Measurements from ENCODE around the gene TRIM27.
"Not testable (repeated sequence)": the region's sequence is repeated elsewhere in the genome, so short reads cannot be mapped to it uniquely, and the experiment has no call there.

Gene TRIM27

GRCh38 chr6:28923318-28924102 is at the start of gene TRIM27:
Gene TRIM27 (minus strand): TSS chr6:28923985. CDS start chr6:28923632, 353 bp downstream.
- Mint-ChIP-seq H3K27me3 (no peaks in the 10 kb centered on the region), H3K27ac (peak within 1 kb of the TSS; percentile 95), H3K4me1 (ENCODE audit: low read depth) (peaks cover 39% of the 10 kb centered on the region)

GRCh38 chr6:28970056-28970455 is 46.3 kb upstream of the TRIM27 start:
- not testable (repeated sequence) for H3K27ac Mint-ChIP-seq; H3K4me3 Mint-ChIP-seq; DNase-seq; H3K36me3 Mint-ChIP-seq (ENCODE audit: low read depth); H3K4me1 Mint-ChIP-seq (ENCODE audit: low read depth); H3K9me3 Mint-ChIP-seq
- H3K27me3 Mint-ChIP-seq = peaks cover 28% of the 10 kb centered on the region

More at GRCh38 chr6:28923318-28924102, at the start of gene TRIM27:
- Mint-ChIP-seq H3K36me3 (ENCODE audit: low read depth) (peaks cover 47% of the 10 kb centered on the region), H3K9me3 (no peaks in the 10 kb centered on the region), H3K4me3 (peak within 1 kb of the TSS; percentile 95)
- DNase-seq = peak; percentile 90

GRCh38 chr6:28969129-28969528 is 45.3 kb upstream of the TRIM27 start:
- Mint-ChIP-seq H3K4me1 (ENCODE audit: low read depth) (no peaks in the 10 kb centered on the region), H3K4me3 (no peak overlapping the region), H3K27me3 (peaks cover 23% of the 10 kb centered on the region), H3K36me3 (ENCODE audit: low read depth) (no peaks in the 10 kb centered on the region), H3K9me3 (peaks cover 9% of the 10 kb centered on the region), H3K27ac (no peak overlapping the region)
- DNase-seq = no peak

GRCh38 chr6:28968476-28968875 is 44.7 kb upstream of the TRIM27 start:
- H3K36me3 Mint-ChIP-seq (ENCODE audit: low read depth) = no peaks in the 10 kb centered on the region
- H3K9me3 Mint-ChIP-seq = peaks cover 9% of the 10 kb centered on the region
- no peak for DNase-seq
- H3K27me3 Mint-ChIP-seq = peaks cover 19% of the 10 kb centered on the region
- no peak overlapping the region for H3K27ac Mint-ChIP-seq
- H3K4me3 Mint-ChIP-seq = no peak overlapping the region
- H3K4me1 Mint-ChIP-seq (ENCODE audit: low read depth) = no peaks in the 10 kb centered on the region

GRCh38 chr6:28965706-28966105 is 41.9 kb upstream of the TRIM27 start:
- no peaks in the 10 kb centered on the region for H3K4me1 Mint-ChIP-seq (ENCODE audit: low read depth)
- DNase-seq = no peak
- peaks cover 9% of the 10 kb centered on the region for H3K9me3 Mint-ChIP-seq
- no peak overlapping the region for H3K4me3 Mint-ChIP-seq
- H3K27ac Mint-ChIP-seq = no peak overlapping the region
- peaks cover 30% of the 10 kb centered on the region for H3K27me3 Mint-ChIP-seq
- H3K36me3 Mint-ChIP-seq (ENCODE audit: low read depth) = no peaks in the 10 kb centered on the region

- Mint-ChIP-seq H3K27ac (no peak overlapping the region), H3K4me3 (no peak overlapping the region), H3K9me3 (no peaks in the 10 kb centered on the region), H3K36me3 (ENCODE audit: low read depth) (no peaks in the 10 kb centered on the region), H3K27me3 (peaks cover 45% of the 10 kb centered on the region), H3K4me1 (ENCODE audit: low read depth) (no peaks in the 10 kb centered on the region)
- DNase-seq = no peak
Measured at GRCh38 chr6:28960846-28961500, 37.2 kb upstream of the TRIM27 start.

- Mint-ChIP-seq H3K27me3 (peaks cover 51% of the 10 kb centered on the region), H3K4me1 (ENCODE audit: low read depth) (peaks cover 13% of the 10 kb centered on the region)
- not testable (repeated sequence) for H3K27ac Mint-ChIP-seq; H3K4me3 Mint-ChIP-seq; H3K9me3 Mint-ChIP-seq; H3K36me3 Mint-ChIP-seq (ENCODE audit: low read depth); DNase-seq
Measured at GRCh38 chr6:28958561-28959243, 34.9 kb upstream of the TRIM27 start.

- Mint-ChIP-seq H3K27me3 (peaks cover 51% of the 10 kb centered on the region), H3K4me1 (ENCODE audit: low read depth) (peaks cover 18% of the 10 kb centered on the region)
- H3K4me3 Mint-ChIP-seq; DNase-seq; H3K27ac Mint-ChIP-seq; H3K36me3 Mint-ChIP-seq (ENCODE audit: low read depth); H3K9me3 Mint-ChIP-seq: not testable (repeated sequence)
Measured at GRCh38 chr6:28957795-28958314, 34.1 kb upstream of the TRIM27 start.

- H3K27ac Mint-ChIP-seq = no peak overlapping the region
- no peak for DNase-seq
- H3K4me1 Mint-ChIP-seq (ENCODE audit: low read depth) = peaks cover 20% of the 10 kb centered on the region
- peaks cover 44% of the 10 kb centered on the region for H3K27me3 Mint-ChIP-seq
- H3K36me3 Mint-ChIP-seq (ENCODE audit: low read depth) = no peaks in the 10 kb centered on the region
- no peak overlapping the region for H3K4me3 Mint-ChIP-seq
- H3K9me3 Mint-ChIP-seq = no peaks in the 10 kb centered on the region
Measured at GRCh38 chr6:28956331-28956730, 32.5 kb upstream of the TRIM27 start.

GRCh38 chr6:28953585-28954258 is 29.9 kb upstream of the TRIM27 start:
- no peak for DNase-seq
- Mint-ChIP-seq H3K27ac (peak overlapping the region; percentile 78), H3K4me3 (peak overlapping the region; percentile 81), H3K4me1 (ENCODE audit: low read depth) (peaks cover 22% of the 10 kb centered on the region), H3K36me3 (ENCODE audit: low read depth) (no peaks in the 10 kb centered on the region), H3K27me3 (peaks cover 24% of the 10 kb centered on the region), H3K9me3 (no peaks in the 10 kb centered on the region)

GRCh38 chr6:28953039-28953584 is 29.3 kb upstream of the TRIM27 start:
- Mint-ChIP-seq H3K36me3 (ENCODE audit: low read depth) (no peaks in the 10 kb centered on the region), H3K4me3 (peak overlapping the region; percentile 81), H3K27ac (peak overlapping the region; percentile 78), H3K4me1 (ENCODE audit: low read depth) (peaks cover 22% of the 10 kb centered on the region), H3K9me3 (no peaks in the 10 kb centered on the region), H3K27me3 (peaks cover 19% of the 10 kb centered on the region)
- peak; percentile 81 for DNase-seq

GRCh38 chr6:28949656-28950195 is 25.9 kb upstream of the TRIM27 start:
- H3K4me3 Mint-ChIP-seq; H3K36me3 Mint-ChIP-seq (ENCODE audit: low read depth); H3K9me3 Mint-ChIP-seq; H3K27me3 Mint-ChIP-seq; H3K27ac Mint-ChIP-seq; DNase-seq: not testable (repeated sequence)
- H3K4me1 Mint-ChIP-seq (ENCODE audit: low read depth) = peaks cover 19% of the 10 kb centered on the region

GRCh38 chr6:28948782-28949486 is 25.1 kb upstream of the TRIM27 start:
- Mint-ChIP-seq H3K36me3 (ENCODE audit: low read depth) (no peaks in the 10 kb centered on the region), H3K9me3 (no peaks in the 10 kb centered on the region), H3K27ac (no peak overlapping the region), H3K27me3 (peaks cover under 1% of the 10 kb centered on the region), H3K4me1 (ENCODE audit: low read depth) (peaks cover 21% of the 10 kb centered on the region), H3K4me3 (no peak overlapping the region)
- DNase-seq = no peak

All from activated T-cell treated with anti-CD3 and anti-CD28 coated beads, Interleukin-2, amount 50 U/mL, for 24 hours (primary cell).